SK-N-SH (cell line): ENCODE measurements around the gene CALML3. TPM values are rescaled to one million over a fixed set of nuclear protein-coding genes. Genes with fewer than 3 reads are reported as not detected.

ENCODE experiments used
- CTCF ChIA-PET: fragments of 300-600, 350-600 bp; formaldehyde crosslinking; extraction: SDS; loops from one replicate; lab custom pipeline; 2021; lab: Yijun Ruan, JAX
- POLR2A ChIA-PET: fragments of 350-600 bp; sonication (Branson Sonifier 250); formaldehyde crosslinking; extraction: SDS; loops from one replicate; lab custom pipeline; 2020; ENCODE audit warnings: antibody characterized with exemption, inconsistent platforms; lab: Yijun Ruan, JAX
- DNase-seq: peaks from one replicate; pipeline ENCODE4 v3.0.0; 2012
- H2AFZ ChIP-seq: fragments of 200-600 bp; sonication (generic); 2 replicates; pipeline ENCODE4 v1.8.1; 2016; ENCODE audit warnings: antibody characterized with exemption, mild to moderate bottlenecking, low read depth
- H3F3A ChIP-seq: fragments of 200-600 bp; sonication (generic); replicated peaks from 2 replicates; pipeline ENCODE3; 2016; ENCODE audit warnings: antibody characterized with exemption, mild to moderate bottlenecking; ENCODE audit not compliant: insufficient read depth
- H3K27ac ChIP-seq, 2 experiments: fragments of 200-500 bp in 1 of 2; fragments of 200-600 bp in 1 of 2; sonication (Bioruptor generic) in 1 of 2; sonication (generic), shearing (Covaris generic) in 1 of 2; 2 replicates each; pipeline versions ENCODE4 v1.5.1 to v1.6.1; 2014 to 2016; ENCODE audit warnings: low read depth in 2 of 2, inconsistent platforms in 1 of 2, low read length in 1 of 2, mild to moderate bottlenecking in 1 of 2, mixed read lengths in 1 of 2
- H3K27me3 ChIP-seq: fragments of 200-600 bp; sonication (generic), shearing (Covaris generic); 2 replicates; pipeline ENCODE4 v1.6.1; 2016; ENCODE audit warnings: mixed run types; ENCODE audit not compliant: insufficient read depth
- H3K36me3 ChIP-seq, 2 experiments: fragments of 200-500 bp in 1 of 2; fragments of 200-600 bp in 1 of 2; sonication (Bioruptor generic) in 1 of 2; sonication (generic) in 1 of 2; replicated peaks in 1 of 2; 2 replicates each; pipeline versions ENCODE3 to v1.5.1; 2014 to 2016; ENCODE audit warnings: low read length in 1 of 2, mild to moderate bottlenecking in 1 of 2; ENCODE audit not compliant: insufficient read depth in 2 of 2, control insufficient read depth in 1 of 2
- H3K4me1 ChIP-seq, 2 experiments: fragments of 200-500 bp in 1 of 2; fragments of 200-600 bp in 1 of 2; sonication (Bioruptor generic) in 1 of 2; sonication (generic), shearing (Covaris generic) in 1 of 2; 2 replicates each; pipeline versions ENCODE4 v1.5.1 to v1.6.1; 2014 to 2016; ENCODE audit warnings: low read depth in 1 of 2, low read length in 1 of 2, mixed run types in 1 of 2; ENCODE audit not compliant: insufficient read depth in 2 of 2, control insufficient read depth in 1 of 2
- H3K4me2 ChIP-seq: fragments of 200-600 bp; sonication (generic), shearing (Covaris generic); 2 replicates; pipeline ENCODE4 v1.6.1; 2017; ENCODE audit warnings: mixed run types
- H3K4me3 ChIP-seq, 2 experiments: fragments of 200-500 bp in 1 of 2; fragments of 200-600 bp in 1 of 2; sonication (Bioruptor generic) in 1 of 2; sonication (generic), shearing (Covaris generic) in 1 of 2; 2 replicates each; pipeline versions ENCODE4 v1.5.1 to v1.8.1; 2014 to 2016; ENCODE audit warnings: low read depth in 2 of 2, inconsistent platforms in 1 of 2, low read length in 1 of 2, mild to moderate bottlenecking in 1 of 2, mixed read lengths in 1 of 2, moderate library complexity in 1 of 2
- H3K79me2 ChIP-seq: fragments of 200-600 bp; sonication (generic); 2 replicates; pipeline ENCODE4 v1.8.1; 2017; ENCODE audit warnings: mild to moderate bottlenecking; ENCODE audit not compliant: insufficient read depth
- H3K9ac ChIP-seq: fragments of 200-600 bp; sonication (generic); 2 replicates; pipeline ENCODE4 v1.6.1; 2017; ENCODE audit warnings: mixed run types
- H3K9me2 ChIP-seq: fragments of 200-600 bp; sonication (generic); 2 replicates; pipeline ENCODE4 v1.6.1; 2017; ENCODE audit warnings: mixed run types
- H3K9me3 ChIP-seq: fragments of 200-600 bp; sonication (generic); 2 replicates; pipeline ENCODE4 v1.6.1; 2017; ENCODE audit warnings: mixed run types, mild to moderate bottlenecking, moderate library complexity
- H4K20me1 ChIP-seq: fragments of 200-600 bp; sonication (generic); 2 replicates; pipeline ENCODE4 v1.6.1; 2017; ENCODE audit warnings: mild to moderate bottlenecking, mixed run types; ENCODE audit not compliant: insufficient read depth
- CHD2 ChIP-seq: fragments of 150-350 bp; IDR thresholded peaks from 2 replicates; pipeline ENCODE4 v1.6.1; 2018; ENCODE audit warnings: low read length; ENCODE audit not compliant: partially characterized antibody
- CTCF ChIP-seq: fragments of 200-600 bp; sonication (generic); IDR thresholded peaks from 2 replicates; pipeline ENCODE4 v1.6.1; 2017; ENCODE audit warnings: antibody characterized with exemption, mild to moderate bottlenecking, moderate library complexity
- ELF1 ChIP-seq: IDR thresholded peaks from 2 replicates; pipeline ENCODE4 v1.4.0; 2012
- GABPA ChIP-seq: IDR thresholded peaks from 2 replicates; pipeline ENCODE4 v1.4.0; 2012; ENCODE audit warnings: low read depth, mild to moderate bottlenecking
- GATA2 ChIP-seq: sonication (generic); formaldehyde crosslinking; IDR thresholded peaks from 2 replicates; pipeline ENCODE4 v1.5.0; 2020; ENCODE audit warnings: mild to moderate bottlenecking, missing genetic modification reagents
- IRF3 ChIP-seq: fragments of 150-350 bp; IDR thresholded peaks from 2 replicates; pipeline ENCODE4 v1.6.1; 2016; ENCODE audit warnings: mild to moderate bottlenecking, low read depth, low read length
- JUND ChIP-seq: IDR thresholded peaks from 2 replicates; pipeline ENCODE4 v1.4.0; 2012
- NFIC ChIP-seq: IDR thresholded peaks from 2 replicates; pipeline ENCODE4 v1.4.0; 2012; ENCODE audit warnings: borderline replicate concordance
- NRF1 ChIP-seq: IDR thresholded peaks from 2 replicates; pipeline ENCODE4 v1.6.1; 2012; ENCODE audit warnings: low read depth, mild to moderate bottlenecking, low read length
- PBX3 ChIP-seq: IDR thresholded peaks from 2 replicates; pipeline ENCODE4; 2012
- RAD21 ChIP-seq: IDR thresholded peaks from 2 replicates; pipeline ENCODE4 v1.6.1; 2012; ENCODE audit warnings: mild to moderate bottlenecking, low read length
- SMC3 ChIP-seq: IDR thresholded peaks from 2 replicates; pipeline ENCODE4 v1.6.1; 2012; ENCODE audit warnings: low read depth, low read length, improper control_type of control experiment
- TAF1 ChIP-seq: IDR thresholded peaks from 2 replicates; pipeline ENCODE4 v1.6.1; 2012; ENCODE audit warnings: low read depth, mild to moderate bottlenecking, low read length, moderate library complexity, borderline replicate concordance
- TCF12 ChIP-seq: IDR thresholded peaks from 2 replicates; pipeline ENCODE4 v1.4.0; 2012
- USF1 ChIP-seq: IDR thresholded peaks from 2 replicates; pipeline ENCODE4 v1.4.0; 2012; ENCODE audit warnings: low read depth, borderline replicate concordance
- YY1 ChIP-seq: IDR thresholded peaks from 2 replicates; pipeline ENCODE4 v1.4.0; 2012; ENCODE audit warnings: low read depth, mild to moderate bottlenecking
- WGBS: methylation state at CpG from one replicate; pipeline ENCODE4 v1.1.6; 2017; ENCODE audit warnings: low lambda C conversion rate; 5-methylcytosine and 5-hydroxymethylcytosine counted together
- polyA plus RNA-seq, 3 experiments: library from polyadenylated mRNA; depleted of rRNA; stranded (reverse); fragments of >200 nt; gene quantifications; 2 replicates each; pipeline ENCODE4 v1.2.3, GENCODE V29; 2012
- TF ChIP-seq, protein P1 (sequence below): IDR thresholded peaks from 2 replicates; pipeline ENCODE4 v1.4.0; 2012; ENCODE audit warnings: low read depth, borderline replicate concordance

The CALML3 gene
- polyA plus RNA-seq, 1 of the 3 experiments (the other 2 are of a cell fraction) = not detected

GRCh38 chr10:5564537-5565204, 39.9 kb downstream of the CALML3 start:
- Histone ChIP-seq H3K36me3 (no peaks in the 10 kb centered on the region), H3K9ac (no peak overlapping the region), H3K27ac (no peak overlapping the region), H3K9me2 (no peaks in the 10 kb centered on the region), H3F3A (peaks cover 1% of the 10 kb centered on the region), H3K79me2 (no peaks in the 10 kb centered on the region), H3K27me3 (no peaks in the 10 kb centered on the region), H4K20me1 (no peaks in the 10 kb centered on the region), H3K4me3 (no peak overlapping the region), H3K4me1 (peaks cover 2 to 8% of the 10 kb centered on the region in 2 experiments; a peak in 2 of 4 replicates), H3K9me3 (no peaks in the 10 kb centered on the region), H3K4me2 (no peak overlapping the region), H2AFZ (no peak overlapping the region)
- TF ChIP-seq GABPA = no peak
- TF ChIP-seq TAF1 = no peak
- no peak for TF ChIP-seq GATA2 (CRISPR knock-in tag)
- TF ChIP-seq NRF1 = no peak
- no peak for TF ChIP-seq PBX3
- TF ChIP-seq CHD2 = no peak
- no peak for TF ChIP-seq NFIC
- TF ChIP-seq RAD21 = no peak
- TF ChIP-seq ELF1 = no peak
- TF ChIP-seq JUND = no peak
- TF ChIP-seq TCF12 = no peak
- no peak for TF ChIP-seq CTCF
- TF ChIP-seq SMC3 = no peak
- TF ChIP-seq YY1 = no peak
- TF ChIP-seq, protein P1, sequence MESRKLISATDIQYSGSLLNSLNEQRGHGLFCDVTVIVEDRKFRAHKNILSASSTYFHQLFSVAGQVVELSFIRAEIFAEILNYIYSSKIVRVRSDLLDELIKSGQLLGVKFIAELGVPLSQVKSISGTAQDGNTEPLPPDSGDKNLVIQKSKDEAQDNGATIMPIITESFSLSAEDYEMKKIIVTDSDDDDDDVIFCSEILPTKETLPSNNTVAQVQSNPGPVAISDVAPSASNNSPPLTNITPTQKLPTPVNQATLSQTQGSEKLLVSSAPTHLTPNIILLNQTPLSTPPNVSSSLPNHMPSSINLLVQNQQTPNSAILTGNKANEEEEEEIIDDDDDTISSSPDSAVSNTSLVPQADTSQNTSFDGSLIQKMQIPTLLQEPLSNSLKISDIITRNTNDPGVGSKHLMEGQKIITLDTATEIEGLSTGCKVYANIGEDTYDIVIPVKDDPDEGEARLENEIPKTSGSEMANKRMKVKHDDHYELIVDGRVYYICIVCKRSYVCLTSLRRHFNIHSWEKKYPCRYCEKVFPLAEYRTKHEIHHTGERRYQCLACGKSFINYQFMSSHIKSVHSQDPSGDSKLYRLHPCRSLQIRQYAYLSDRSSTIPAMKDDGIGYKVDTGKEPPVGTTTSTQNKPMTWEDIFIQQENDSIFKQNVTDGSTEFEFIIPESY = no peak
- no peak for TF ChIP-seq IRF3
- no peak for TF ChIP-seq USF1
- ChIA-PET CTCF (interaction anchor here (1.7 kb wide), 1 partner anchor 110 kb away, joined by 5 read pairs; no protein-coding TSS in a partner anchor), POLR2A (no interaction called here)
- no peak for DNase-seq
- 92% methylated on average over 17 of the region's 17 CpGs for WGBS
